Measurements from ENCODE around the gene PYDC1. TPM values are rescaled to one million over a fixed set of nuclear protein-coding genes. Genes with fewer than 3 reads are reported as not detected.
"Not testable (repeated sequence)": the region's sequence is repeated elsewhere in the genome, so short reads cannot be mapped to it uniquely, and the experiment has no call there.

The PYDC1 gene
- polyA plus RNA-seq, 3 donors: not detected

- H3K27ac ChIP-seq (ENCODE audit: low read depth, low read length): no peak overlapping the region
- WGBS, 3 donors: 49 to 67% (median 53%) methylated on average over 8 of the region's 8 CpGs
These were observed 15.9 kb downstream of the PYDC1 start for GRCh38 chr16:31200821-31201568.

- 88 to 91% (median 90%) methylated on average over 8 of the region's 8 CpGs for WGBS, 3 donors
- H3K27ac ChIP-seq (ENCODE audit: low read depth, low read length): not testable (repeated sequence)
These were observed 16.8 kb downstream of the PYDC1 start for GRCh38 chr16:31200111-31200510.

- WGBS, 3 donors: 89 to 92% (median 92%) methylated on average over 5 of the region's 5 CpGs
- H3K27ac ChIP-seq (ENCODE audit: low read depth, low read length): no peak overlapping the region
These were observed 17.4 kb downstream of the PYDC1 start for GRCh38 chr16:31199430-31200041.

- WGBS, 3 donors: 60 to 72% (median 64%) methylated on average over 7 of the region's 7 CpGs
- H3K27ac ChIP-seq (ENCODE audit: low read depth, low read length): no peak overlapping the region
These were observed 18.6 kb downstream of the PYDC1 start for GRCh38 chr16:31198207-31198882.

- H3K27ac ChIP-seq (ENCODE audit: low read depth, low read length): no peak overlapping the region
- 71 to 88% (median 73%) methylated on average over 17 of the region's 17 CpGs for WGBS, 3 donors
These were observed 20.4 kb downstream of the PYDC1 start for GRCh38 chr16:31196324-31197088.

GRCh38 chr16:31195861-31196260 lies 21.1 kb downstream of the PYDC1 start:
- 95 to 96% (median 96%) methylated on average over 11 of the region's 11 CpGs for WGBS, 3 donors
- not testable (repeated sequence) for H3K27ac ChIP-seq (ENCODE audit: low read depth, low read length)

GRCh38 chr16:31194898-31195297 lies 22.0 kb downstream of the PYDC1 start:
- no peak overlapping the region for H3K27ac ChIP-seq (ENCODE audit: low read depth, low read length)
- 78 to 87% (median 83%) methylated on average over 7 of the region's 7 CpGs for WGBS, 3 donors

GRCh38 chr16:31193874-31194273 lies 23.1 kb downstream of the PYDC1 start:
- 75 to 93% (median 91%) methylated on average over 2 of the region's 2 CpGs for WGBS, 3 donors
- H3K27ac ChIP-seq (ENCODE audit: low read depth, low read length): no peak overlapping the region

- no peak overlapping the region for H3K27ac ChIP-seq (ENCODE audit: low read depth, low read length)
- 91 to 93% (median 92%) methylated on average over 16 of the region's 16 CpGs for WGBS, 3 donors
These were observed 23.9 kb downstream of the PYDC1 start for GRCh38 chr16:31192856-31193642.

GRCh38 chr16:31191697-31192428 lies 25.1 kb downstream of the PYDC1 start:
- H3K27ac ChIP-seq (ENCODE audit: low read depth, low read length): no peak overlapping the region
- WGBS, 3 donors: 87 to 89% (median 87%) methylated on average over 5 of the region's 5 CpGs

- WGBS, 3 donors: 93 to 95% (median 94%) methylated on average over 17 of the region's 17 CpGs
- no peak overlapping the region for H3K27ac ChIP-seq (ENCODE audit: low read depth, low read length)
These were observed 26.0 kb downstream of the PYDC1 start for GRCh38 chr16:31190818-31191444.

GRCh38 chr16:31190061-31190460 lies 26.9 kb downstream of the PYDC1 start:
- WGBS, 3 donors: 96% methylated on average over 12 of the region's 12 CpGs
- no peak overlapping the region for H3K27ac ChIP-seq (ENCODE audit: low read depth, low read length)

GRCh38 chr16:31189412-31189778 lies 27.5 kb downstream of the PYDC1 start:
- WGBS, 3 donors: 83 to 88% (median 84%) methylated on average over 2 of the region's 2 CpGs
- H3K27ac ChIP-seq (ENCODE audit: low read depth, low read length): no peak overlapping the region

GRCh38 chr16:31188450-31189411 lies 28.2 kb downstream of the PYDC1 start:
- no peak overlapping the region for H3K27ac ChIP-seq (ENCODE audit: low read depth, low read length)
- 86 to 92% (median 87%) methylated on average over 3 of the region's 3 CpGs for WGBS, 3 donors

GRCh38 chr16:31187808-31188189 lies 29.1 kb downstream of the PYDC1 start:
- 80 to 85% (median 83%) methylated on average over 8 of the region's 8 CpGs for WGBS, 3 donors
- H3K27ac ChIP-seq (ENCODE audit: low read depth, low read length): no peak overlapping the region

Measured in adipose tissue (tissue), 3 donors.